GM12878 (cell line): ENCODE measurements around the gene UTF1. TPM values are rescaled to one million over a fixed set of nuclear protein-coding genes. Genes with fewer than 3 reads are reported as not detected.

Source experiments
- BACH1 ChIP-seq: fragments of 450-650 bp; IDR thresholded peaks from 2 replicates; pipeline ENCODE4 v1.6.1; 2017; ENCODE audit warnings: mild to moderate bottlenecking, borderline replicate concordance
- BCL11A ChIP-seq: IDR thresholded peaks from 2 replicates; pipeline ENCODE4 v1.6.1; 2011; ENCODE audit warnings: low read depth, low read length
- BCL3 ChIP-seq: IDR thresholded peaks from 2 replicates; pipeline ENCODE4 v1.6.1; 2011; ENCODE audit warnings: borderline replicate concordance, low read depth, mild to moderate bottlenecking, moderate library complexity, low read length; ENCODE audit not compliant: insufficient read depth, poor library complexity, severe bottlenecking
- CBX5 ChIP-seq: sonication (generic); IDR thresholded peaks from 2 replicates; pipeline ENCODE4 v1.6.1; 2016; ENCODE audit warnings: low read depth, moderate library complexity, mild to moderate bottlenecking, inconsistent platforms
- CREM ChIP-seq: IDR thresholded peaks from 2 replicates; pipeline ENCODE4 v1.6.1; 2014; ENCODE audit warnings: antibody characterized with exemption, low read depth
- CTCF ChIP-seq, 3 experiments: IDR thresholded peaks in 2 of 3; conservative IDR thresholded peaks in 1 of 3; 2 replicates each; pipeline ENCODE4 v1.5.1; 2011; ENCODE audit warnings: low read depth in 3 of 3, low read length in 3 of 3, mild to moderate bottlenecking in 3 of 3, control low read depth in 2 of 3, moderate library complexity in 2 of 3, inconsistent platforms in 1 of 3, mixed read lengths in 1 of 3; ENCODE audit not compliant: control insufficient read depth in 2 of 3, insufficient read depth in 1 of 3; ENCODE audit errors: extremely low read depth in 1 of 3
- DPF2 ChIP-seq: fragments of 450-650 bp; IDR thresholded peaks from 2 replicates; pipeline ENCODE4 v1.6.1; 2017; ENCODE audit warnings: mild to moderate bottlenecking
- EED ChIP-seq: sonication (generic); IDR thresholded peaks from 2 replicates; pipeline ENCODE4 v1.6.1; 2016; ENCODE audit warnings: antibody characterized with exemption, low read depth
- EZH2 ChIP-seq: IDR thresholded peaks from 2 replicates; pipeline ENCODE4 v1.6.1; 2012; ENCODE audit warnings: low read depth, mild to moderate bottlenecking, control low read depth, inconsistent platforms, low read length, borderline replicate concordance; ENCODE audit not compliant: control insufficient read depth
- IRF4 ChIP-seq: IDR thresholded peaks from 2 replicates; pipeline ENCODE4 v1.6.1; 2011; ENCODE audit warnings: low read depth, low read length
- JUNB ChIP-seq: IDR thresholded peaks from 2 replicates; pipeline ENCODE4 v1.6.1; 2016; ENCODE audit warnings: antibody characterized with exemption, mild to moderate bottlenecking
- JUND ChIP-seq: IDR thresholded peaks from 2 replicates; pipeline ENCODE4 v1.6.1; 2012; ENCODE audit warnings: low read depth, mild to moderate bottlenecking, low read length, improper control_type of control experiment, moderate library complexity
- MTA3 ChIP-seq: IDR thresholded peaks from 2 replicates; pipeline ENCODE4 v1.6.1; 2012; ENCODE audit warnings: low read length, inconsistent platforms, borderline replicate concordance
- NR2C2 ChIP-seq: IDR thresholded peaks from 2 replicates; pipeline ENCODE4 v1.6.1; 2011; ENCODE audit warnings: borderline replicate concordance, low read depth; ENCODE audit not compliant: control insufficient read depth, insufficient read length
- POLR2AphosphoS5 ChIP-seq: IDR thresholded peaks from 2 replicates; pipeline ENCODE4 v1.6.1; 2011; ENCODE audit warnings: mild to moderate bottlenecking, low read length, inconsistent platforms
- POU2F2 ChIP-seq: IDR thresholded peaks from 3 replicates; pipeline ENCODE4 v1.6.1; 2011; ENCODE audit warnings: low read depth, mild to moderate bottlenecking, low read length, borderline replicate concordance
- TCF7 ChIP-seq: IDR thresholded peaks from 2 replicates; pipeline ENCODE4 v1.6.1; 2014; ENCODE audit warnings: antibody characterized with exemption, borderline replicate concordance
- polyA plus RNA-seq, 11 experiments: library from polyadenylated mRNA; depleted of rRNA in 4 of 11; unstranded in 6 of 11; stranded (reverse) in 5 of 11; fragments of >200 nt; fragmentation: Nextera tagmentation in 4 of 11; fragmentation: Illumina TruSeq in 1 of 11; extraction: Ambion mirVana in 4 of 11; extraction: Trizol in 1 of 11; gene quantifications; 1 replicate in 1 of 11; 2 replicates in 10 of 11; pipeline versions ENCODE4 v1.2.1 to v1.2.3, GENCODE V29; 2011 to 2016; ENCODE audit warnings: inconsistent platforms in 2 of 11, missing spikeins in 2 of 11, low read depth in 1 of 11
- total RNA-seq, 4 experiments: library from RNA; depleted of rRNA in 3 of 4; stranded (reverse); fragments of >200 nt in 3 of 4; fragmentation: Illumina TruSeq in 1 of 4; extraction: Trizol in 1 of 4; gene quantifications; 2 replicates each; pipeline versions ENCODE4 v1.2.1 to v1.2.3, GENCODE V29; 2013 to 2021
- TF ChIP-seq, protein P1 (sequence below): fragments of 150-350 bp; IDR thresholded peaks from 2 replicates; pipeline ENCODE4 v1.6.1; 2016; ENCODE audit warnings: low read depth, low read length
- TF ChIP-seq, protein P2 (sequence below): fragments of 450-650 bp; IDR thresholded peaks from 2 replicates; pipeline ENCODE4 v1.6.1; 2017; ENCODE audit warnings: mild to moderate bottlenecking, low read depth, inconsistent platforms; ENCODE audit not compliant: poor library complexity, severe bottlenecking

UTF1 gene
- total and polyA plus RNA-seq, 10 of the 15 experiments (the other 5 are each of a cell fraction or from before 2014, with no cell fraction given): not detected

DNA sequence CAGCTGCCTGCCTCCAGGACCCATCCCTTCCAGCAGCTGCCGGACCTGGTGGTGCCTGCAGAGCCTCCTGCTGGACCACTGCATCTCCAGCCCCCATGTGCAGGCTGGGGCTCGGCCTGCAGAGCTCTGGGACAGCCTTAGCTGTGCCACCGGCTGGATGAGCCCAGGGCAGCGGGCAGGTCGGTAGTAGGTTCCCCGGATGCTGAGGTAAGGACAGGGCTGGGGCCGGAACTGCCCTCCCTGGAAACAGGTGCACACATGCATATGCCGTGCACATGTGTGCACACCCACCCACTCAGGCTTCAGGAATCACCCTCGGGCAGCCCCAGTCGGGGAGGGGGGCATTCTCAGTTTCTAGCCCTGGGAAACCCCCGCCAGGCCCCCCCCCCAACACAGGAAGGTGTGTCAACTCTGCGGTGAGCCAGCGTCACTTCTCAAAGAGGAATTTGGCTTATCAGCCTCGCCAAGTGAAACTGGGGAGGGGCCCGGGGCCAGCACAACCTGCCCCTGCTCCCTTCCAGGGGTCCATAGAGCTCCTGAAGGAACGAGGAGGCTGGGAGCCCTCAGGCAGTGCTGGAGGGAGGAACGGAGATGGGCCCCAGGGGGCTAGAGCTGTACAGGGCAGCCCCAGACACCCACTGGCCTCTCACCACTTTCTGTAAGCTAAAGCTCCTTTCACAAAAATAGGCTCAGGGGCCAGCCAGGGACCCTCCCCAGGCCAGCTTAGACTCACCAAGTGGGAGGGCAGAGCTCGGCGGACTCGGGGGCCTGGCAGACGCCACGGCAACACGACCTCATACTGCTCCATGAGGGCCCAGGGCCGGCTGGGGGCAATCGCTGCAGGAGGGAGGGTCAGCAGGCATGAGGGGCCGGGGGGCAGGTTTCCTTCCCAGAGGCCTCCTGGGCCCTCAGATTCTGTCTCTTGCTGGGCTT, 45.0 kb downstream of the UTF1 start (continued):
- TF ChIP-seq IRF4 (peak; percentile 67; the same call in 1 of the 2 replicates), JUND (no peak), CBX5 (no peak), EED (peak; percentile 93), CTCF (IDR thresholded peaks at IDR 0.05 in 2 of 3, conservative IDR thresholded peaks at IDR 0.05 in 1 of 3; ENCODE audit: control insufficient read depth in 2 of 3, extremely low read depth in 1 of 3, insufficient read depth in 1 of 3, low read depth in 3 of 3, low read length in 3 of 3) (peak in 1 of 3 experiments; percentile 11; a peak in 1 of 6 replicates), BCL3 (peak; percentile 90), TCF7 (peak; percentile 65; the same call in 1 of the 2 replicates), DPF2 (peak; percentile 90; the same call in 1 of the 2 replicates), CREM (peak; percentile 93), POU2F2 (peak; percentile 96; the same call in 2 of the 3 replicates), BACH1 (0 out of 2 replicates have a peak, but pooled peaks have one; percentile 12), MTA3 (peak; percentile 78; the same call in 1 of the 2 replicates), BCL11A (peak; percentile 75), EZH2 (no peak), NR2C2 (no peak), JUNB (peak; percentile 48; the same call in 1 of the 2 replicates), POLR2AphosphoS5 (peak; percentile 87)
- TF ChIP-seq, protein P1, sequence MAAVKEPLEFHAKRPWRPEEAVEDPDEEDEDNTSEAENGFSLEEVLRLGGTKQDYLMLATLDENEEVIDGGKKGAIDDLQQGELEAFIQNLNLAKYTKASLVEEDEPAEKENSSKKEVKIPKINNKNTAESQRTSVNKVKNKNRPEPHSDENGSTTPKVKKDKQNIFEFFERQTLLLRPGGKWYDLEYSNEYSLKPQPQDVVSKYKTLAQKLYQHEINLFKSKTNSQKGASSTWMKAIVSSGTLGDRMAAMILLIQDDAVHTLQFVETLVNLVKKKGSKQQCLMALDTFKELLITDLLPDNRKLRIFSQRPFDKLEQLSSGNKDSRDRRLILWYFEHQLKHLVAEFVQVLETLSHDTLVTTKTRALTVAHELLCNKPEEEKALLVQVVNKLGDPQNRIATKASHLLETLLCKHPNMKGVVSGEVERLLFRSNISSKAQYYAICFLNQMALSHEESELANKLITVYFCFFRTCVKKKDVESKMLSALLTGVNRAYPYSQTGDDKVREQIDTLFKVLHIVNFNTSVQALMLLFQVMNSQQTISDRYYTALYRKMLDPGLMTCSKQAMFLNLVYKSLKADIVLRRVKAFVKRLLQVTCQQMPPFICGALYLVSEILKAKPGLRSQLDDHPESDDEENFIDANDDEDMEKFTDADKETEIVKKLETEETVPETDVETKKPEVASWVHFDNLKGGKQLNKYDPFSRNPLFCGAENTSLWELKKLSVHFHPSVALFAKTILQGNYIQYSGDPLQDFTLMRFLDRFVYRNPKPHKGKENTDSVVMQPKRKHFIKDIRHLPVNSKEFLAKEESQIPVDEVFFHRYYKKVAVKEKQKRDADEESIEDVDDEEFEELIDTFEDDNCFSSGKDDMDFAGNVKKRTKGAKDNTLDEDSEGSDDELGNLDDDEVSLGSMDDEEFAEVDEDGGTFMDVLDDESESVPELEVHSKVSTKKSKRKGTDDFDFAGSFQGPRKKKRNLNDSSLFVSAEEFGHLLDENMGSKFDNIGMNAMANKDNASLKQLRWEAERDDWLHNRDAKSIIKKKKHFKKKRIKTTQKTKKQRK: no peak
- TF ChIP-seq, protein P2, sequence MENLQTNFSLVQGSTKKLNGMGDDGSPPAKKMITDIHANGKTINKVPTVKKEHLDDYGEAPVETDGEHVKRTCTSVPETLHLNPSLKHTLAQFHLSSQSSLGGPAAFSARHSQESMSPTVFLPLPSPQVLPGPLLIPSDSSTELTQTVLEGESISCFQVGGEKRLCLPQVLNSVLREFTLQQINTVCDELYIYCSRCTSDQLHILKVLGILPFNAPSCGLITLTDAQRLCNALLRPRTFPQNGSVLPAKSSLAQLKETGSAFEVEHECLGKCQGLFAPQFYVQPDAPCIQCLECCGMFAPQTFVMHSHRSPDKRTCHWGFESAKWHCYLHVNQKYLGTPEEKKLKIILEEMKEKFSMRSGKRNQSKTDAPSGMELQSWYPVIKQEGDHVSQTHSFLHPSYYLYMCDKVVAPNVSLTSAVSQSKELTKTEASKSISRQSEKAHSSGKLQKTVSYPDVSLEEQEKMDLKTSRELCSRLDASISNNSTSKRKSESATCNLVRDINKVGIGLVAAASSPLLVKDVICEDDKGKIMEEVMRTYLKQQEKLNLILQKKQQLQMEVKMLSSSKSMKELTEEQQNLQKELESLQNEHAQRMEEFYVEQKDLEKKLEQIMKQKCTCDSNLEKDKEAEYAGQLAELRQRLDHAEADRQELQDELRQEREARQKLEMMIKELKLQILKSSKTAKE: peak; percentile 71
